DMS114 treated with DMSO at 0.1 percent for 48 hours (cell line): ENCODE data around the gene CCDC138.
A peak's percentile ranks its signal among the peaks of the same experiment; 100 is the strongest.
"Not testable (repeated sequence)": the region's sequence is repeated elsewhere in the genome, so short reads cannot be mapped to it uniquely, and the experiment has no call there.

Experiments
- DNase-seq: peaks from one replicate; lab custom pipeline; 2025; ENCODE audit not compliant: unreplicated experiment; lab: John Stamatoyannopoulos, UW

The CCDC138 gene, protein sequence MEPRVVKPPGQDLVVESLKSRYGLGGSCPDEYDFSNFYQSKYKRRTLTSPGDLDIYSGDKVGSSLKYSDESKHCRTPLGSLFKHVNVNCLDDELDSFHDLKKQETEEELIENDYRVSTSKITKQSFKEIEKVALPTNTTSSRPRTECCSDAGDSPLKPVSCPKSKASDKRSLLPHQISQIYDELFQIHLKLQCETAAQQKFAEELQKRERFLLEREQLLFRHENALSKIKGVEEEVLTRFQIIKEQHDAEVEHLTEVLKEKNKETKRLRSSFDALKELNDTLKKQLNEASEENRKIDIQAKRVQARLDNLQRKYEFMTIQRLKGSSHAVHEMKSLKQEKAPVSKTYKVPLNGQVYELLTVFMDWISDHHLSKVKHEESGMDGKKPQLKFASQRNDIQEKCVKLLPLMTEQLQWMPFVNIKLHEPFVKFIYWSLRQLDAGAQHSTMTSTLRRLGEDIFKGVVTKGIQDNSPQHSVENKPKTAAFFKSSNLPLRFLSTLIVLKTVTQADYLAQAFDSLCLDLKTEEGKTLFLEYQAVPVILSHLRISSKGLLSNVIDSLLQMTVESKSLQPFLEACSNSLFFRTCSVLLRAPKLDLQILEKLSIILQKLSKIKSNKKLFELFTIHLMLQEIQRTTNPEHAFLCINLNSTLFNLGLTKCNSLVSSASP

DNA sequence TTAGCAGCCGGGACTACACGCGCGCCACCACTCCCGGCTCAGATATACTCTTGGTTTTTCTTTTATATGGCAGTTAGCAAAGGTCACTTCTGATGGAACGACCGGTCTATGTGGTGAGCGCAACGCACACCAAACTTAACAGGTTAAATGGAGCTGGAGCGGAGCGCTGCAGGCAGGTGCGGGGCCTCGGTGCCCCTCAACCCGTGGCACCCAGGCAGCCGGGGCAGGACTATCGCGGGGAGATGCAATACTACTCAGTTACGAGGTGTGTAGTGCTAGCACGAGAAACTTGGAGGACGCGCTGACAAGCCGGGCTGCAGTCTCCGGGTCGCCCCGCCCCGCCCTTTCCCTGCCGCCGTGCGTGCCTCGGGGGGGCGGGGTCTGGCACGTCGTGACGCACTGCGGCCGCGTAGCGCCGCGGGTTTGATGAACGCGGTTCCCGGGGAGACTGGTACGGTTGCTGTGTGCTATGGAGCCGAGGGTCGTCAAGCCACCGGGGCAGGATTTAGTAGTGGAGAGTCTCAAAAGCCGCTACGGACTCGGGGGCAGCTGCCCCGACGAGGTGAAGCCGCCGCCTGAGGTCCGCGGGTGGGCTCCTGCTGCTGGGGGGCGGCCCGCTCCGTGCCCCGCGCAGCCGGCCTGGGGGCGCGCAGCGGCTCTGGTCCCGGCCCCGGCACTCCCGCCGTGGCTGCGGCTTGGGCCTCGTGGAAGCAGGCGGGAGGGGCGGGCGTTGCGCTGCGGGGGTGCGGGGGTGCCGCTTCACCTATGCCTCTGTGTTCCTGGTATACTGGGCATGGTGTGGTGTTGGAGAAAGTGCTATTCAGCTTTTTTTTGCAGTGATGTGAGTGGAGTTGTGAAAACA, at the start of gene CCDC138:
TSS of gene CCDC138 (plus strand) at position 418 of the 862 bp plus-strand sequence. CDS start at position 470, 52 bp downstream.
- DNase-seq = peak; percentile 65

DNA sequence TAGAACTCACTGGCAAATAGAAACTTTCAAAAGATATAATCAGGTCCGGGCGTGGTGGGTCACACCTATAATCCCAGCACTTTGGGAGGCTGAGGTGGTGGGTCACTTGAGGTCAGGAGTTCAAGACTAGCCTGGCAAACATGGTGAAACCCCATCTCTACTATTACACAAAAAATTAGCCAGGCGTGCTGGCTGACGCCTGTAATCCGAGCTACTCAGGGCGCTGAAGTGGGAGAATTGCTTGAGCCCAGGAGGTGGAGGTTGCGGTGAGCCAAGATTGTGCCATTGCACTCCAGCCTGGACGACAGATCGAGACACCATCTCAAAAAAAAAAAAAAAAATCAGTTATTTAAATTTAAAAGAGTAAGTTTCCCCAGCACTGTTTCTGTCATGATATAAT, 28.6 kb upstream of the CCDC138 start:
- not testable (repeated sequence) for DNase-seq

DNA sequence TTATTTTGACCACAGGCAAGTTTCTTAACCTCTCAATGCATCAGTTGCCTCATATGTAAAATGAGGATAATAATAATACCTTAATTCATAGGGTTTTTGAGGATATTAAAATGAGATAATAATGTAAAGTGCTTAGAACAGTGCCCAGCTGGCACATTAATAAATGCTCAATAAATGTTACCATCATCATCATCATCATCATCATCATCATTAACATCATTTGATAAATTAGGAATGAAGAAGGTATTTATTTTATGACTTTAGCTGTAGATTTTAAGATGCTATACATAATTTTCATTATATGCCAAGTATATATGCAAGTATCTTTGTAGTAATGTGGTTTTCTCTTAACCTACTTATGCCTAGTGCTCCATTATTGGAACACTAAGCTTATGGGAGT, 24.0 kb upstream of the CCDC138 start:
- not testable (repeated sequence) for DNase-seq

DNA sequence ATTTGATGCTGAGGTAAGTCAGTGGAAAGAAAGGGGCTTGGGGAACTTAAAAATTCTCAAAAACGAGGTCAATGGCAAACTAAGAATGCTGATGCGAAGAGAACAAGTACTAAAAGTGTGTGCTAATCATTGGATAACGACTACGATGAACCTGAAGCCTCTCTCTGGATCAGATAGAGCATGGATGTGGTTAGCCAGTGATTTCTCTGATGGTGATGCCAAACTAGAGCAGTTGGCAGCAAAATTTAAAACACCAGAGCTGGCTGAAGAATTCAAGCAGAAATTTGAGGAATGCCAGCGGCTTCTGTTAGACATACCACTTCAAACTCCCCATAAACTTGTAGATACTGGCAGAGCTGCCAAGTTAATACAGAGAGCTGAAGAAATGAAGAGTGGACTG, 19.9 kb upstream of the CCDC138 start:
- DNase-seq = not testable (repeated sequence)

DNA sequence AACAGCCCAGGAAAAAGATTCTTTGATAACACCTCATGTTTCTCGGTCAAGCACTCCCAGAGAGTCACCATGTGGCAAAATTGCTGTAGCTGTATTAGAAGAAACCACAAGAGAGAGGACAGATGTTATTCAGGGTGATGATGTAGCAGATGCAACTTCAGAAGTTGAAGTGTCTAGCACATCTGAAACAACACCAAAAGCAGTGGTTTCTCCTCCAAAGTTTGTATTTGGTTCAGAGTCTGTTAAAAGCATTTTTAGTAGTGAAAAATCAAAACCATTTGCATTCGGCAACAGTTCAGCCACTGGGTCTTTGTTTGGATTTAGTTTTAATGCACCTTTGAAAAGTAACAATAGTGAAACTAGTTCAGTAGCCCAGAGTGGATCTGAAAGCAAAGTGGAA, 18.7 kb upstream of the CCDC138 start:
- not testable (repeated sequence) for DNase-seq

DNA sequence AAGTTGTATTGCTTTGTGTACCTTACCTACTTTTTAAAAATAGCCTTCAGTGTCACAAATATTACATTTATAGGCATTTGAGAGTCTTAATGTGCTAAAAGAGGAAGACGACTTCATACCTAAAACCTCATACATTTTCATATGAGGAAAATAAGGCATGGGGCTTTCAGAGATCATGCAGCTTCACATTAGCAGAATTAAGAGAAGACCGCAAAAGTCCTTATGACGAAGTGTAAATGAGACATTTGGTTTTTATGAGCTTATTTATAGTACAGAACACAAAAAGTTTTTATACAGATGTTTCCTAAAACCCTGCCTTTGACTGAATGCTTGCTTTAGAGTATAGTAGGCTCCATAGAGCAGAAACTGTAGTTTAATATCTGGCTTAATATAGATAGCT, 10.1 kb upstream of the CCDC138 start:
- no peak for DNase-seq

DNA sequence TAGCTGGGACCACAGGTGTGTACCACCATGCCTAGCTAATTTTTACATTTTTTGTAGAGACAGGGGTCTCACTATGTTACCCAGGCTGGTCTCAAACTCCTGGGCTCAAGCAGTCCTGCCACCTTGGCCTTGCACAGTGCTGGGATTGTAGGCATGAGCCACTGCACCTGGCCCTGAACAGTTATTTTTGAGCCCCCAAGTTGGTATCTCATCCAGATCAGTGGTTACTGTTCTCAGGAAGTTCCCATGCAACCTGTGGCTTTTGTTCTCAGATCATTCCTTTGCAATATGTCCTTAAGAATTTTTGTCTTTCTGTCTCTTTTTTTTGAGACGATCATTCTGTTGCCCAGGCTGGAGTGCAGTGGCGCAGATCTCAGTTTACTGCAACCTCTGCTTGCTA, 7.7 kb upstream of the CCDC138 start:
- DNase-seq = no peak

DNA sequence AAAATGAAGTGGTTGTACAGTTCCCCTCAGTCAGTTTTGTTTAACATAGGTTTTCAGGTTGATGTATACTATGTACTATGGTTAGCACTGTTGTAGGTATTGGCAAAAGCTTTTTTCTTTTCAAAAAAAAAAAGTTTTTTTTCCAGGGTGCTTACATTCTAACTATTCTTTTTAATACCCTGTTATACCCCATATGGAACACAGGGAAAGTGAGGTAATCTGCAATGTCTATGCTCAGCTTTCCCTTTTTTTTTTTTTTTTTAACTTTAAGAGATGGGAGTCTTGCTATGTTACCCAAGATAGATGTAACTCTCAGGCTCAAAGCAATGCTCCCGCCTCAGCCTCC, 590 bp upstream of the CCDC138 start:
- no peak for DNase-seq

DNA sequence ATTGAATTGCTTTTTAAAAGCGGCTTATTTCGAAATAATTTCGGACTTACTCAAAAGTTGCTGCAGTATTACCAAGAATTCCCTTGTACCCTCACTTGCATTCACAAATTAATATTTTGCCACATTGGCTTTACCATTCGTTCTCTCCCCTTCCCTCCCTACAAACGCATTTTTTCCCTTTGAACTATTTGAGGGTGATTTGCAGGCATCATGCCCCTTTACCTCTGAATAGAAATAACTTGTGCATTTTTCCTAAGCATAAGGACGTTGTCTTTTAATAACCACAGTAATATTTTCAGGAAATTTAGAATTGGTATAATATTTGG, 608 bp downstream of the CCDC138 start:
- DNase-seq = no peak

DNA sequence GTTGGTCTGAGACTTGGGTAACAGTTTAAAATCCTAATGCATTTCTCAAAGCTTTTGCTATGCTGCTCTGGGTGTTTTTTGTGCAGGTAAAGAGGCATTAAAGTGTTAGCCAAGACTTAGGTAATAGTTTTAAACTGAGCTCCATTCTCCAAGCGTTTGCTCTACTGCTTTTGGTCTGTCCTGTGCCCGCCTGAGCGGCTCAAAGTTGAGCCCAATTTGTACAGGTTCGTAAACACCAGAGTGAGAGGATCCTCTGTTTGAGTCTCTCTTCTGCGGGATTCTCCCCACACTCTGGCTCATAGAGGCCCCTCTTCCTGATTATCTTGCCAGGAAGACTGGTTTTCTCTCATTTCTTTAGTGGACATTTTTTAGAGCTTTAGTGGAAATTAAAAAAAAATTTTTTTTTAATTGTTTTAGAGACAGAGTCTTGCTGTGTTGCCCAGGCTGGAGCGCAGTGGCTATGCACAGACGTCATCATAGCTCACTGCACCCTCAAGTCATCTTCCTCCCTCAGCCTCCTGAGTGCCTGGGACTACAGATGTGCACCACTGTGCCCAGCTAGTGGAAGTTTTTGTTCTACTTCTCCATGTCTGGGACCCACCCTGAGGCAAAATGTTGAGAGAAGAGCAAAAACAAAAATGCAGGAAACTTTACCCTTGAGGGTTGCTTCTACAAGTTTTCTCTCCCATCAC, 16.6 kb downstream of the CCDC138 start:
- no peak for DNase-seq

DNA sequence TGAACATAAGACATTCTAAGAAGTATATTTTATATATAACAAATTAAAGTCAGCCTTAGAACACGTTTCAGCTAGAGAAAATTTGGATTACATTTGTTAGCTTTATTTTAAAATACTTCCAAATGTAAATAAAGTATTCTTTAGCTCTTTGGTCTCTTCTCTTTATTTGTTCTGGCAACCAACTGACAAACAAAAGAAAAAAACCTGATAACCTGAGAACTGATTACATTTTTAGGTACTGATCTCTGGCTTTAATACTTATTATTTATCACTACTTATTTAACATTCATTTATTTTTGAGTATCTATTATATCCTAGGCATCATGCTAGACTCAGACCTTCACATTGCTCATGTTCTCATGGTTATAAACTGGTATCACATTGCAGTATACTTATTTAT, 18.5 kb downstream of the CCDC138 start:
- DNase-seq = no peak

DNA sequence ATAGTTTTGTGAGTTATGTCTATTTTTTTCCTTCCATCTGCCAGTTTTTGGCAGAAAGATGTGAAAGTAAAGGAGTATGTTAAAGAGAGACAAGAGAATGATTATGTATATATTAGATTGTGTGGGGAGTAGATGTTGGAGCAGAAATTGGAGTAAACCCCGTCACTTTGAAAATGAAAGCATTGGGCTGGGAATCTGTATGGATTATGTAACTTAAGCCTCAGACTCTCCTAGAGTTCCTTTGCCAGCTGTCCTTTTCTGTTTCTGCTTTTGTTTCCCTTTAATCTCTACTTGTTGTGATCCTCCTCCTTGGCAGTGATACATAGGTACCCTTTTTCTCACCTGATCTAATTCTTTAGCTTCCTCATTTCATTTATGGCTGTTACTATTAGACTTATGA, 19.2 kb downstream of the CCDC138 start:
- no peak for DNase-seq

DNA sequence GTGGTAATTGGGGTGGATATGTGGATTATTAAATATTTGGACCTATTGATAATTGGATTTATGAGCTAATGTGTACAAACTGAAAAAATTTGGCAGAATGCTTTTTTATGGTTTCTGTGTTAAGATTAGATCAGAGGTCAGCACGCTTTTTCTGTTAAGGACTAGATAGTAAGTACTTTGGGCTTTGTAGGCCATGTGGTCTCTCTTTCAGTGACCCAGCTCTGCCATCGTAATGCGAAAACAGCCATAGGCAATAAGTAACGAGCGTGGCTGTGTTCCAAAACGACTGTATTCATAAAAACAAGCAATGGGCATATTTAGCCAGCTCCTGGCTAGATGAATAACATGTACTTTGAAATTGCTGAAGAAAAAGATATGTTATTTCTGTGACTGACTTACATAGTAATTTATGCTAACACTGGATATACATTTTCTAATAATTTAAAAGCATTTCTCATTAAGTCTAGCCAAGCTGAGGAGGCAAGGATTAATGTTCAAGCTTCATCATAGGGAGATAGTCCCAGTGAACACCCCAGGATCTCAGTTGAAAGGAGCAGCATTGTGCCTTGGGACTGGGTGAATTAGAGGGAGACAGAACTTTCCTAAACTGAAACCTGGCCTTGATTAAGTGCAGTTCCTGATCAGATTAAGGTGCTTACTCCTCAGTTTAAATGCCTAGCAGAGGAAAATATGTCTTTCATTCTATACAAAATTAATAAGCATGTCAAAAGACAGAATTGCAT, 20.0 kb downstream of the CCDC138 start:
- no peak for DNase-seq

DNA sequence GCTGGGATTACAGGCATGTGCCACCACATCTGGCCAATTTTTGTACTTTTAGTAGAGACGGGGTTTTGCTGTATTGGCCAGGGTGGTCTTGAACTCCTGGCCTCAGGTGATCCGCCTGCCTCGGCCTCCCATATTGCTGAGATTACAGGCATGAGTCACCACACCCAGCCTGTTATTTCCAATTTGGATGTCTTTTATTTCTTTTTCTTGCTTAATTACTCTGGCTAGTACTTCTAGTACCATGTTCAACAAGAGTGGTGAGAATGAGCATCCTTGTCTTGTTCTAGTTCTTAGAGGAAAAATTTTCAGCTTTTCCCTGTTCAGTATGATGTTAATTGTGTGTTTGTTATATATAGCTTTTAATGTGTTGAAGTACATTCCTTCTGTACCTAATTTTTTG, 23.4 kb downstream of the CCDC138 start:
- no peak for DNase-seq

DNA sequence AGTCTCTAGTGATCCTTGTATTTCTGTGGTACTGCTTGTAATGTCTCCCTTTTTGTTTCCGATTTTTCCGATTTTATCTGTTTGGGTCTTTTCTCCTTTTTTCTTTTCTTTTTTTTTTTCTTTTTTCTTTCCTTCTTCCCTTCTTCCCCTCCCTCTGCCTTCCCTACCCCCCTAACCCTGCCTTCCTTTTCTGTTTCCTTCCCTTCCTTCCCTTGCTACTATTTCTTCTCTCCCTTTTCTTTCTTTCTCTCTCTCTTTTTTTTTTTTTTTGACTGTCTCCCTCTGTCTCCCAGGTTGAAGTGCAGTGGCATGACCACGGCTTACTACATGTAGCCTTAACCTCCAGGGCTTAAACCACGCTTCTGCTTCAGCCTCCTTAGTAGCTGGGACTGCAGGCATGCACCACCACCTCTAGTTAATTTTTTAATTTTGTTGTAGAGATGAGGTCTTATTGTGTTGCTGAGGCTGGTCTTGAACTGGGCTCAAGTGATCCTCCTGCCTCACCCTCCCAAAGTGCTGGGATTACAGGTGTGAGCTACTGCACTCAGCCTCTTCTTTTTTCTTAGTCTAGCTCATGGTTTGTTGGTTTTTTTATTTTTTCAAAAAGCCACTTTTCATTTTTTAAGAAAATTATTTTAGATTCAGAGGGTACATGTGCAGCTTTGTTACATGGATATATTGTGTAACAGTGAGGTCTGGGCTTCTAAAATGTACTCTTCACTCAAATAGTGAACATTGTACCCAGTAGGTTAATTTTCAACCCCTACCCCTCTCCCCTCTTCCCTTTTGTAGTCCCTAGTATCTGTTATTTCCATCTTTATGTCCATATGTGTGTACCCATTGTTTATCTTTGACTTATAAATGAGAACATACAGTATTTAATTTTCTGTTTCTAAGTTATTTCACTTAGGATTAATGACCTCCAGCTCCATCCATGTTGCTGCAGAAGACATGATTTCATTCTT, 24.7 kb downstream of the CCDC138 start:
- no peak for DNase-seq

DNA sequence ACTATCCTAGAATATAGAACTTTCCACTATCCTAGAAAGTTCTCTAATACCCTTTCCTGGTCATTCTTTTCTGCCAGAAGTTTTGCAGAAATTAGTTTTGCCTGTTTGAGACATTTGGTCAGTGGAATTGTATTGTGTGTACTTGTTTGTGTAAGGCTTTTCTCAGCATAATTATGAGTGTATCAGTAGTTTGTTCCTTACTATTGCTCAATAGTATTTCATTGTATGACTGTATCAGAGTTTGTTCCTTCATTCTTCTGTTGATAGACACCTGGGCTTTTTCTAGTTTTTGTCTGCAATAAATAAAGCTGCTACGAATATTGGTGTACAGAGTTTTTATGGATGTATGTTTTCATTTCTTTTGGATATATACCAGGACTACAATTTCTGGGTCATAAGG, 27.2 kb downstream of the CCDC138 start:
- no peak for DNase-seq

DNA sequence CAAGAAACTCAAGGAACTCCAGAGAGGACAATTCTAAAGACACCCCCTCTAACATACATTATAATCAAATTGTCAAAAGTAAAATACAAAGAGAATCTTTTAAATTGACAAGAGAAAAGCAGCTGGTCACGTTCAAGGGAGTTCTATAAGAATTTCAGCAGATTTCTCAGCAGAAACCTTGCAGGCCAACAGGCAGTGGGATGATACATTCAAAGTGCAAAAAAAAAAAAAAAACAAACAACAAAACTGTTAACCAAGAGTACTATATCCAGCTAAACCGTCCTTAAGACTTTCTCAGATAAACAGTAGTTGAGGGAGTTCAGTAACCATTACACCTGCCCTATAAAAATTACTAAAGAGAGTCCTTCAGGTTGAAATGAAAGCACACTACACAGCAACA, 33.9 kb downstream of the CCDC138 start:
- DNase-seq = no peak

DNA sequence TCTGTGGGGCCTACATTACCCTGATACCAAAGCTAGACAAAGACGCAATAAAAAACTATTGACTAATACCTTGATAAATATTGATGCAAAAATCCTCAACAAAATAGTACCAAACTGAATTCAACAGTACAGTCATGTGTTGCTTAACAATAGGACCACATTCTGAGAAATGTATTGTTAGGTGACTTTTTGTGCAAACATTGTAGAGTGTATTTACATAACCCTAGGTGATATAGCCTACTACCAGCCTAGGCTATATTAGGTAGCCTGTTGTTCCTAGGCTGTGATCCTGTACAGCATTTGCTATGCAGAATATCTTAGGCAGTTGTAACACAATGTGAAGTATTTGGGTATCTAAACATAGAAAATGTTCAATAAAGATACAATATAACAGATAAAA, 36.7 kb downstream of the CCDC138 start:
- DNase-seq = no peak

DNA sequence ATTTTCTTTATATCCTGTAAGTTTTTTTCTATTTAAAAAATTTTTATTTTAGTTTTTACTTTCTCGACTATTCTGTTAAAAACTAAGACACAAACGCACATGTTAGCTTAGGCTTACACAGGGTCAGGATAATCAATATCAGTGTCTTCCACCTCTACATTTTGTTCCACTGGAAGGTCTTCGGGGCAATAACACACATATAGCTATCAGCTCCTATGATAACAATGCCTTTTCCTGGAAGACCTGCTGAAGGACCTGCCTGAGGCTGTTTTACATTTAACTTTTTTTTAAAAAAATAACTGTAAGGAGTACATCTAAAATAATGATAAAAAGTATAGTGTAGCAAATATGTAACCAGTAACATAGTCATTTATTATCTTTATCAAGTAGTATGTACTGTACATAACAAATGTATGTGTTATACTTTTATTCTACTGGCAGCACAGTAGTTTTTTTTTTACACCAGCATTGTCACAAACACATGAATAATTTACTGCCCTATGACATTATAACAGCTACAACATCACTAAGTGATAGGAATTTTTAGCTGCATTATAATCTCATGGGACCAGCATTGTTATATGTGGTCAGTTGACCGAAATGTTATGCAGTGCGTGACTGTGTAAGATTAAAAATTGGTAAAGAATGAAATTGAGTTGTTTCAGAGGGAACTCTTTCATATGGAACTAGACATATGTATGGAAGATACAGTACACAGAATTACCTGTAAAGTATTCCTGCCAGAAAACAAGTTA, 37.9 kb downstream of the CCDC138 start:
- DNase-seq = no peak
